Mesenchymal stem cell (in vitro differentiated cells and primary cell): ENCODE data around the gene ZC3H4.
"Not testable (repeated sequence)": the region's sequence is repeated elsewhere in the genome, so short reads cannot be mapped to it uniquely, and the experiment has no call there.

Source experiments
- DNase-seq: peaks from one replicate; pipeline ENCODE4 v3.0.0-alpha.2; 2013
- H2AFZ ChIP-seq: one replicate; pipeline ENCODE4 v1.6.1; 2013; ENCODE audit warnings: low read depth, mild to moderate bottlenecking, control low read depth, inconsistent platforms, low read length, moderate library complexity
- H2AK5ac ChIP-seq: 2 replicates; pipeline ENCODE4 v1.6.1; 2013; ENCODE audit warnings: low read length, moderate library complexity, mild to moderate bottlenecking, inconsistent platforms; ENCODE audit not compliant: severe bottlenecking
- H2BK120ac ChIP-seq: one replicate; pipeline ENCODE4 v1.6.1; 2013; ENCODE audit warnings: low read depth, mild to moderate bottlenecking, inconsistent platforms, low read length, moderate library complexity
- H2BK12ac ChIP-seq, 2 experiments: one replicate each; pipeline ENCODE4 v1.6.1; 2013; ENCODE audit warnings: inconsistent platforms in 2 of 2, low read length in 2 of 2, mild to moderate bottlenecking in 2 of 2, moderate library complexity in 2 of 2, control low read depth in 1 of 2
- H2BK15ac ChIP-seq: one replicate; pipeline ENCODE4 v1.6.1; 2013; ENCODE audit warnings: mild to moderate bottlenecking, low read depth, inconsistent platforms; ENCODE audit not compliant: poor library complexity, severe bottlenecking
- H2BK5ac ChIP-seq: 2 replicates; pipeline ENCODE4 v1.6.1; 2013; ENCODE audit warnings: low read depth, mild to moderate bottlenecking, low read length, control low read depth, inconsistent platforms; ENCODE audit not compliant: poor library complexity, severe bottlenecking
- H3K14ac ChIP-seq, 2 experiments: one replicate each; pipeline ENCODE4 v1.6.1; 2013; ENCODE audit warnings: inconsistent platforms in 2 of 2, low read length in 2 of 2, control low read depth in 1 of 2, mild to moderate bottlenecking in 1 of 2, moderate library complexity in 1 of 2
- H3K18ac ChIP-seq, 2 experiments: one replicate each; pipeline ENCODE4 v1.6.1; 2013; ENCODE audit warnings: inconsistent platforms in 2 of 2, low read length in 2 of 2, control low read depth in 1 of 2, low read depth in 1 of 2, mild to moderate bottlenecking in 1 of 2
- H3K23ac ChIP-seq, 2 experiments: one replicate each; pipeline ENCODE4 v1.6.1; 2013; ENCODE audit warnings: inconsistent platforms in 2 of 2, low read length in 2 of 2, mild to moderate bottlenecking in 2 of 2, moderate library complexity in 2 of 2, control low read depth in 1 of 2
- H3K27ac ChIP-seq: 2 replicates; pipeline ENCODE4 v1.5.1; 2013; ENCODE audit warnings: mild to moderate bottlenecking, moderate library complexity, low read length, control low read depth, inconsistent platforms; ENCODE audit not compliant: poor library complexity, severe bottlenecking
- H3K27me3 ChIP-seq, 2 experiments: 2 replicates each; pipeline versions ENCODE4 v1.6.1 to v1.7.0; 2013; ENCODE audit warnings: low read length in 2 of 2, mild to moderate bottlenecking in 2 of 2, moderate library complexity in 2 of 2, control low read depth in 1 of 2, inconsistent platforms in 1 of 2; ENCODE audit not compliant: control insufficient read depth in 1 of 2, insufficient read depth in 1 of 2
- H3K36me3 ChIP-seq, 2 experiments: 2 replicates each; pipeline versions ENCODE4 v1.6.1 to v1.7.0; 2013; ENCODE audit warnings: low read length in 2 of 2, control low read depth in 1 of 2, inconsistent platforms in 1 of 2, low read depth in 1 of 2, mild to moderate bottlenecking in 1 of 2; ENCODE audit not compliant: insufficient read depth in 2 of 2, control insufficient read depth in 1 of 2
- H3K4ac ChIP-seq, 2 experiments: one replicate each; pipeline ENCODE4 v1.6.1; 2013; ENCODE audit warnings: inconsistent platforms in 2 of 2, low read length in 2 of 2, mild to moderate bottlenecking in 2 of 2, moderate library complexity in 2 of 2, control low read depth in 1 of 2, low read depth in 1 of 2
- H3K4me1 ChIP-seq: 2 replicates; pipeline ENCODE4 v1.6.1; 2013; ENCODE audit warnings: low read depth, low read length, control low read depth; ENCODE audit not compliant: control insufficient read depth, insufficient read depth
- H3K4me2 ChIP-seq: 2 replicates; pipeline ENCODE4 v1.6.1; 2013; ENCODE audit warnings: low read length, mild to moderate bottlenecking, inconsistent platforms; ENCODE audit not compliant: poor library complexity, severe bottlenecking
- H3K4me3 ChIP-seq, 2 experiments: 2 replicates each; pipeline versions ENCODE4 v1.5.1 to v1.7.0; 2013; ENCODE audit warnings: low read length in 2 of 2, mild to moderate bottlenecking in 2 of 2, control low read depth in 1 of 2, low read depth in 1 of 2; ENCODE audit not compliant: insufficient read depth in 1 of 2
- H3K79me1 ChIP-seq: replicated peaks from 2 replicates; pipeline ENCODE4 v1.6.1; 2013; ENCODE audit warnings: mild to moderate bottlenecking, control low read depth, low read length, inconsistent platforms; ENCODE audit not compliant: poor library complexity, severe bottlenecking
- H3K9ac ChIP-seq: 2 replicates; pipeline ENCODE4 v1.7.0; 2013; ENCODE audit warnings: mild to moderate bottlenecking, low read length, moderate library complexity
- H3K9me3 ChIP-seq: 2 replicates; pipeline ENCODE4 v1.7.0; 2013; ENCODE audit warnings: mild to moderate bottlenecking, low read length; ENCODE audit not compliant: control insufficient read depth
- H4K8ac ChIP-seq: one replicate; pipeline ENCODE4 v1.6.1; 2013; ENCODE audit warnings: inconsistent platforms, mild to moderate bottlenecking, low read length, moderate library complexity
- H4K91ac ChIP-seq: one replicate; pipeline ENCODE4 v1.6.1; 2013; ENCODE audit warnings: mild to moderate bottlenecking, low read length, inconsistent platforms
- WGBS: methylation state at CpG from one replicate; pipeline ENCODE4 v1.1.7; 2013; ENCODE audit warnings: mixed read lengths; 5-methylcytosine and 5-hydroxymethylcytosine counted together

ZC3H4 gene

GRCh38 chr19:47050562-47050961 is 63.0 kb downstream of the ZC3H4 start:
- 67% methylated on average over 1 of the region's 3 CpGs for WGBS
- not testable (repeated sequence) for H2BK12ac ChIP-seq, H4K8ac ChIP-seq

GRCh38 chr19:47049307-47049700 is 64.3 kb downstream of the ZC3H4 start:
- Histone ChIP-seq H4K91ac (no peak overlapping the region), H3K36me3 (peaks cover 0 to 19% of the 10 kb centered on the region in 2 experiments), H3K18ac (no peak overlapping the region), H3K79me1 (peaks cover 28% of the 10 kb centered on the region), H3K9me3 (no peaks in the 10 kb centered on the region), H2BK120ac (no peak overlapping the region), H3K27ac (peak overlapping the region; percentile 53), H3K4me3 (no peak overlapping the region), H3K4ac (no peak overlapping the region), H4K8ac (no peak overlapping the region), H2BK15ac (no peak overlapping the region), H3K4me1 (peaks cover 9% of the 10 kb centered on the region), H3K23ac (no peak overlapping the region), H2AK5ac (no peak overlapping the region), H2BK12ac (no peak overlapping the region), H3K4me2 (peak overlapping the region; percentile 22), H2AFZ (peak overlapping the region; percentile 39), H3K9ac (no peak overlapping the region), H3K27me3 (no peaks in the 10 kb centered on the region), H3K14ac (no peak overlapping the region), H2BK5ac (no peak overlapping the region)
- DNase-seq: no peak
- 53% methylated on average over 8 of the region's 9 CpGs for WGBS

More at GRCh38 chr19:47050562-47050961, 63.0 kb downstream of the ZC3H4 start:
- not testable (repeated sequence) for H3K27ac ChIP-seq, H3K4me1 ChIP-seq, H2BK15ac ChIP-seq, H3K23ac ChIP-seq, H3K4ac ChIP-seq, H3K9ac ChIP-seq, H4K91ac ChIP-seq, H3K14ac ChIP-seq, H3K4me3 ChIP-seq, H3K9me3 ChIP-seq, H3K4me2 ChIP-seq, H2AFZ ChIP-seq, H2BK120ac ChIP-seq, H2BK5ac ChIP-seq, H3K27me3 ChIP-seq, H2AK5ac ChIP-seq, H3K18ac ChIP-seq, DNase-seq
- H3K79me1 ChIP-seq: peaks cover 23% of the 10 kb centered on the region
- H3K36me3 ChIP-seq: peaks cover 0 to 12% of the 10 kb centered on the region in 2 experiments

GRCh38 chr19:47047763-47048405 is 65.7 kb downstream of the ZC3H4 start:
- no peak overlapping the region for H3K4ac ChIP-seq
- WGBS: 3% methylated on average over 42 of the region's 42 CpGs
- H3K4me3 ChIP-seq: peak overlapping the region; percentile 88 to 93
- H3K27ac ChIP-seq: no peak overlapping the region
- peak; percentile 95 for DNase-seq
- H2AK5ac ChIP-seq: no peak overlapping the region
- peaks cover 28% of the 10 kb centered on the region for H3K79me1 ChIP-seq
- no peak overlapping the region for H4K91ac ChIP-seq
- H3K9me3 ChIP-seq: no peaks in the 10 kb centered on the region
- H3K27me3 ChIP-seq: no peaks in the 10 kb centered on the region
- H3K4me2 ChIP-seq: peak overlapping the region; percentile 88
- H2AFZ ChIP-seq: peak overlapping the region; percentile 97
- peaks cover 9% of the 10 kb centered on the region for H3K4me1 ChIP-seq
- no peak overlapping the region for H3K14ac ChIP-seq
- peak overlapping the region; percentile 60 for H3K9ac ChIP-seq
- no peak overlapping the region for H2BK120ac ChIP-seq
- H2BK12ac ChIP-seq: peak overlapping the region in 1 of 2 experiments; percentile 63
- no peak overlapping the region for H2BK5ac ChIP-seq
- peak overlapping the region in 1 of 2 experiments; percentile 89 for H3K23ac ChIP-seq
- H3K18ac ChIP-seq: peak overlapping the region in 1 of 2 experiments; percentile 21
- H4K8ac ChIP-seq: peak overlapping the region; percentile 91
- no peak overlapping the region for H2BK15ac ChIP-seq
- H3K36me3 ChIP-seq: peaks cover 0 to 19% of the 10 kb centered on the region in 2 experiments

GRCh38 chr19:47047272-47047762 is 66.3 kb downstream of the ZC3H4 start:
- no peak overlapping the region for H2BK5ac ChIP-seq
- no peak overlapping the region for H2BK15ac ChIP-seq
- H2AFZ ChIP-seq: no peak overlapping the region
- H3K9me3 ChIP-seq: no peaks in the 10 kb centered on the region
- H3K4me3 ChIP-seq: peak overlapping the region; percentile 54 to 88
- H3K4me1 ChIP-seq: peaks cover 9% of the 10 kb centered on the region
- no peak overlapping the region for H3K27ac ChIP-seq
- no peak for DNase-seq
- WGBS: 94% methylated on average over 13 of the region's 13 CpGs
- H3K9ac ChIP-seq: peak overlapping the region; percentile 53
- H3K18ac ChIP-seq: no peak overlapping the region
- peak overlapping the region; percentile 62 for H3K4me2 ChIP-seq
- no peak overlapping the region for H2AK5ac ChIP-seq
- H3K79me1 ChIP-seq: peaks cover 32% of the 10 kb centered on the region
- H2BK120ac ChIP-seq: no peak overlapping the region
- H3K36me3 ChIP-seq: peaks cover 0 to 24% of the 10 kb centered on the region in 2 experiments
- H3K23ac ChIP-seq: no peak overlapping the region
- H3K14ac ChIP-seq: no peak overlapping the region
- H4K91ac ChIP-seq: no peak overlapping the region
- H2BK12ac ChIP-seq: no peak overlapping the region
- H3K4ac ChIP-seq: no peak overlapping the region
- H4K8ac ChIP-seq: peak overlapping the region; percentile 91
- H3K27me3 ChIP-seq: no peaks in the 10 kb centered on the region
